Cortex of kidney (tissue), 1 donor: Measurements from ENCODE around the gene TFEB.

Experiments
- DNase-seq: peaks from one replicate; lab custom pipeline; 2025; lab: John Stamatoyannopoulos, UW

Gene TFEB

GRCh38 chr6:41674231-41675000, 61.0 kb downstream of the TFEB start:
- DNase-seq: no peak

GRCh38 chr6:41673704-41674000, 61.8 kb downstream of the TFEB start:
- no peak for DNase-seq

GRCh38 chr6:41672816-41673703, 62.3 kb downstream of the TFEB start:
- DNase-seq: no peak

- DNase-seq: no peak
Observed at GRCh38 chr6:41672016-41672415, 63.4 kb downstream of the TFEB start.

GRCh38 chr6:41671376-41671775, 64.0 kb downstream of the TFEB start:
- no peak for DNase-seq

GRCh38 chr6:41670703-41671360, 64.6 kb downstream of the TFEB start:
- DNase-seq: no peak

- no peak for DNase-seq
Observed at GRCh38 chr6:41668968-41669367, 66.4 kb downstream of the TFEB start.

- DNase-seq: no peak
Observed at GRCh38 chr6:41667195-41667594, 68.2 kb downstream of the TFEB start.

- no peak for DNase-seq
Observed at GRCh38 chr6:41664271-41664670, 71.1 kb downstream of the TFEB start.

- no peak for DNase-seq
Observed at GRCh38 chr6:41663568-41663967, 71.8 kb downstream of the TFEB start.

- DNase-seq: no peak
Observed at GRCh38 chr6:41659935-41660334, 75.5 kb downstream of the TFEB start.

GRCh38 chr6:41658636-41659035, 76.8 kb downstream of the TFEB start:
- DNase-seq: no peak

- DNase-seq: no peak
Observed at GRCh38 chr6:41657131-41658094, 78.0 kb downstream of the TFEB start.

GRCh38 chr6:41656002-41656691, 79.3 kb downstream of the TFEB start:
- no peak for DNase-seq

- no peak for DNase-seq
Observed at GRCh38 chr6:41655646-41656001, 79.8 kb downstream of the TFEB start.

- no peak for DNase-seq
Observed at GRCh38 chr6:41655176-41655575, 80.2 kb downstream of the TFEB start.

GRCh38 chr6:41654698-41655151, 80.7 kb downstream of the TFEB start:
- no peak for DNase-seq

- no peak for DNase-seq
Observed at GRCh38 chr6:41654151-41654697, 81.2 kb downstream of the TFEB start.

GRCh38 chr6:41653691-41654090, 81.7 kb downstream of the TFEB start:
- DNase-seq: no peak

GRCh38 chr6:41652866-41653652, 82.3 kb downstream of the TFEB start:
- DNase-seq: no peak
